ENCODE measurements around the gene PMEPA1.

GRCh38 chr20:57696401-57696961, 13.3 kb downstream of the PMEPA1 start:
- TF ChIP-seq POLR2AphosphoS5 (IDR thresholded peaks at IDR 0.05; ENCODE audit: low read depth, low read length) (no peak), TAF1 (IDR thresholded peaks at IDR 0.05; ENCODE audit: borderline replicate concordance, insufficient read depth, low read length) (no peak), REST (IDR thresholded peaks at IDR 0.05; ENCODE audit: insufficient read depth in 1 of 2, low read depth in 2 of 2, low read length in 2 of 2) (no peak), SIN3A (IDR thresholded peaks at IDR 0.05; ENCODE audit: borderline replicate concordance, insufficient read depth, low read length) (no peak), FOXP2 (optimal IDR thresholded peaks at IDR 0.05; ENCODE audit: borderline replicate concordance, extremely low read depth, extremely low read length, insufficient read depth) (no peak)

All from PFSK-1 (cell line).